ENCODE measurements around the gene SERTAD4. TPM values are rescaled to one million over a fixed set of nuclear protein-coding genes. Genes with fewer than 3 reads are reported as not detected.

SERTAD4 gene
- total RNA-seq, 1 experiment from 2014 or later: 3.9 TPM

- no peak overlapping the region for H4K8ac ChIP-seq (replicated peaks; ENCODE audit: insufficient read length, low read depth, low read length)
- H4K5ac ChIP-seq (ENCODE audit: insufficient read length, low read depth, low read length): no peak overlapping the region
- Mint-ChIP-seq H3K27me3 (ENCODE audit: low read depth) (peaks cover 6% of the 10 kb centered on the region), H3K36me3 (ENCODE audit: insufficient read depth in 1 of 3, low read depth in 3 of 3) (no peaks in the 10 kb centered on the region), H3K27ac (no peak overlapping the region), H3K4me3 (no peak overlapping the region), H3K9me3 (no peaks in the 10 kb centered on the region), H3K4me1 (peaks cover 10 to 17% of the 10 kb centered on the region in 2 experiments)
- H3K27ac ChIP-seq (ENCODE audit: insufficient read length, low read depth, low read length): no peak overlapping the region
- H3K23ac ChIP-seq (ENCODE audit: insufficient read length, low read depth, low read length): no peak overlapping the region
- H3K79me1 ChIP-seq (ENCODE audit: insufficient read depth, low read depth, low read length, poor library complexity, severe bottlenecking): no peaks in the 10 kb centered on the region
- no peaks in the 10 kb centered on the region for H3K79me2 ChIP-seq (ENCODE audit: insufficient read depth, low read length)
- H3K27me3 ChIP-seq (ENCODE audit: insufficient read depth, low read length): no peaks in the 10 kb centered on the region
- no peak overlapping the region for H3K4ac ChIP-seq (ENCODE audit: low read depth, low read length)
- H2BK12ac ChIP-seq (ENCODE audit: insufficient read length, low read depth, low read length): no peak overlapping the region
- TF ChIP-seq CTCF (conservative IDR thresholded peaks at IDR 0.05): no peak
- no peak overlapping the region for H2AFZ ChIP-seq (ENCODE audit: low read length)
- no peak overlapping the region for H3K56ac ChIP-seq (ENCODE audit: insufficient read length, low read depth, low read length)
- H2BK15ac ChIP-seq (ENCODE audit: low read depth, low read length): no peak overlapping the region
- H3K14ac ChIP-seq (ENCODE audit: insufficient read depth, low read length): no peak overlapping the region
- no peaks in the 10 kb centered on the region for H3K9me3 ChIP-seq (ENCODE audit: control insufficient read depth, low read depth, low read length)
- no peak overlapping the region for H4K91ac ChIP-seq (ENCODE audit: insufficient read length, low read depth, low read length)
- no peaks in the 10 kb centered on the region for H3K23me2 ChIP-seq (ENCODE audit: insufficient read length, low read depth, low read length, poor library complexity, severe bottlenecking)
- H2BK120ac ChIP-seq (ENCODE audit: low read depth, low read length, poor library complexity, severe bottlenecking): no peak overlapping the region
- DNase-seq: no peak
- no peak overlapping the region for H3K9ac ChIP-seq (ENCODE audit: extremely low read depth, insufficient read length, low read length)
- no peak overlapping the region for H2BK5ac ChIP-seq (ENCODE audit: insufficient read length, low read length)
- no peak overlapping the region for H2BK20ac ChIP-seq (ENCODE audit: low read depth, low read length, poor library complexity, severe bottlenecking)
- H3K18ac ChIP-seq (ENCODE audit: insufficient read length, low read depth, low read length): no peak overlapping the region
- no peaks in the 10 kb centered on the region for H4K20me1 ChIP-seq (ENCODE audit: control insufficient read depth, insufficient read depth, insufficient read length)
- H2AK5ac ChIP-seq (ENCODE audit: insufficient read length, low read length): no peak overlapping the region
- no peak overlapping the region for H3T11ph ChIP-seq (ENCODE audit: low read length)
- peaks cover 5% of the 10 kb centered on the region for H3K4me1 ChIP-seq (ENCODE audit: insufficient read depth, low read length)
- H3K4me2 ChIP-seq (ENCODE audit: insufficient read depth, insufficient read length, low read length): no peak overlapping the region
Observed at GRCh38 chr1:210263963-210264362, 31.4 kb downstream of the SERTAD4 start.

Measured in H9 (cell line).